Bronchus fibroblast of lung (primary cell): ENCODE data around the gene KANSL3. TPM values are rescaled to one million over a fixed set of nuclear protein-coding genes. Genes with fewer than 3 reads are reported as not detected.

Experiments used
- total RNA-seq: library from RNA; depleted of rRNA; stranded (reverse); fragments of >200 nt; gene quantifications from 2 replicates; pipeline ENCODE4 v1.2.3, GENCODE V29; 2015

The KANSL3 gene
- total RNA-seq: 20.2 and 20.7 TPM in 2 replicates

GRCh38 chr2:96638144-96639121 lies at the start of gene KANSL3:
Gene KANSL3, minus strand, starts transcription at chr2:96638312. Its CDS starts 1,177 bp downstream, at chr2:96637135.

DNA sequence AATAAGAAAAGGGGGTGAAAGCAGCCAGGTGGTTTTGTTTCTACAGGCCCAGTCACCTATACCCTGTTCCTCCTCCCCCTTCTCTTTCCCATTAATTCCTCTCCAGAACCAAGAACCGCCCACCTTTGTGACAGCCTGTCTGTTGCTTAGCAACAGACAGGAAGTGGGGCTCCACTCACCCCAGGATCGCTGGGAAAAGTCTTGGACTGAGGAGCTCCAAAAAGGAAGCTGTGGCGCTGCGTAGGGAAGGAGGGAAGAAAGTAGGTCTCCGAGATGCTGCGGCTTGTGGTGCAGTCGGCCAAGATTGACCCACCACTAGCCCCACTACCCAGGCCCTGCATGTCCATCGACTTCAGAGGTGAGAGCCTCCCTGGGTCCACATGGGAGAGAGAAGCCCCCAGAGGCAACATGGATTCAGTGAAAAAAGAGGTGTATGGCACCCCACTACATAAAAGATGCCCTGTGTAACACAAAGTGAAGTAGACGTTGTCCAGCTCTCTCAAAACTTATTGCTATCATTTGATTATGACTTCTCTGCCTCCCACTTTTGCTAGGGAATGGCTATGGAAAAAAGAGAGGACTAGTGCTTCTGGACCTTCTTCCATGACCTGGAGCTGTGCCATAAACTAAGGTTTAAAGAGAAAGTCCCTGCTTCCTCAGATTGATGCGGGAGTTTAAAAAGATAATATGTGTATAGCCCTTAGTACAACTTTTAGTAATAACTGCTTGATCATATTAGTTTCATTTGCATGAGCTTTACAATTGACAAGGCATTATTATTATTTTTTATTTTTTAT lies 4.7 kb upstream of the KANSL3 start, which contains the start of gene FER1L5:
FER1L5 (plus strand) TSS at position 201 of the 797 bp plus-strand sequence; CDS start at position 274, 73 bp downstream.

Other genes with a start within 250 kb of the KANSL3 start
- not detected in 2 replicates for gene NEURL3, start 133.0 kb downstream of the KANSL3 start, total RNA-seq
- gene ARID5A, start 101.6 kb downstream of the KANSL3 start, total RNA-seq: 4.6 and 8.9 TPM in 2 replicates
- 0.17 and 0.30 TPM in 2 replicates for gene FER1L5, start 4.5 kb upstream of the KANSL3 start, total RNA-seq
- gene LMAN2L, start 101.8 kb upstream of the KANSL3 start, total RNA-seq: 16.8 and 20.2 TPM in 2 replicates
- gene CNNM4, start 122.6 kb upstream of the KANSL3 start, total RNA-seq: 4.0 TPM in 2 replicates
- gene CNNM3, start 178.0 kb upstream of the KANSL3 start, total RNA-seq: 3.7 and 3.9 TPM in 2 replicates
- 0.84 and 0.89 TPM in 2 replicates for gene ANKRD23, start 205.7 kb upstream of the KANSL3 start, total RNA-seq
- 28.7 and 29.4 TPM in 2 replicates for gene ANKRD39, start 219.7 kb upstream of the KANSL3 start, total RNA-seq
- 25.1 and 27.1 TPM in 2 replicates for gene SEMA4C, start 231.8 kb upstream of the KANSL3 start, total RNA-seq